HG02870 (cell line): ENCODE measurements around the gene MAP1LC3B2.

ENCODE experiments used
- ATAC-seq: cut with Tn5 transposase; IDR thresholded peaks from one replicate; pipeline ENCODE4 v1.9.1; 2021; ENCODE audit warnings: mild to moderate bottlenecking, moderate library complexity; ENCODE audit not compliant: unreplicated experiment

Gene MAP1LC3B2

GRCh38 chr12:116537101-116537904 lies 21.9 kb upstream of the MAP1LC3B2 start:
- peak; percentile 32 for ATAC-seq

DNA sequence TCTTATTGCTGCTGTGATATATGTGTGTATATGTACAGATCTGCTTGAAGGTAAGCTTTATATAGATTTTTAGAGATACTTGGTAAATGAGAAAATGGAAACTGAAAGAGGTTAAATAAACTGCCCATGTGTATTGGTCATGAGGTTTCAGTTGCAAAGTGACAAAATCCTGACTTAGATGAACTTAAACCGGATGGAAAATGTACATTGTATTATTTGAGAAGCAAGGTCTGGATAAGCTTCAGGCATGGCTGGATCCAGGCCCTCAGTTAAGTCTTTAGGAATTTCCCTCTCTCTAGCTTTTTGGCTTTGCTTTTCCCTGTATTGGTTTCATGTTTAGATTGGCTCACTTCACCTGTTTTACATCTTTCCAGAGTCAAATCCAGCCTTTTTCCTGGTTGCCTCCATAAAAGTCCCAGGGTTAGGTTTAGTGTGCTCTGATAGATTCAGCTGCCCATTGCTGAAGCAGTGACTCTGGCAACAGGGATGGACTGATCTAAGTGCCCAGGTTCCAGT lies 21.0 kb upstream of the MAP1LC3B2 start:
- peak; percentile 60 for ATAC-seq

DNA sequence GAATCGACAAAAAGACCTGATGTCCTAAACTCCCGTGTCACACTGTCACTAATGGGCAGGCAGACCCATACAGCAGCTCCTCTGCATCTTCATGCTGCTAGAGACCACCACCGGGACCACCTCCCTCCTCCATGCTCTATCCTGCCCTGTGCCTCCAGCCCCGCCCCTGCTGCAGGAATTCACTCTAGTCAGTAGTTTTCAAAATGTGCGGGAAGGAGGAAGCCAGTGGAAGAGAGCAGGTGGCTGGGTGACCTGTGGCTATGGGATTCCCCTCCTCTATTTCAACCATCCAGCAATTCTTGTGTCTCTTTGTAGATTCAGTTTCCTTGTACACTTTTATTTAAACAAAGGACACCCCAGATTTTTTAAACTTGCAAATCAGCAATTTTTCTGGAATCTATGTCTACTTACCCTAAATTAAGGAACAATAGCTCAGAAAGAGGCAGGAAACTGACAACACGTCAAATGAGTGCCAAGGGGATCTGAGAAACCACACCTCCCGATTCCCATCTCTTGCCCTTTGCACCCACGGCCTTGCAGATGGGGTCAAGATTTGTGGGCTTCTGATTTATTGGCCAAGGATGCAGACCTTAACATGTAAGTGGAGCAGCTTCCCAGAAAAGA lies 20.4 kb upstream of the MAP1LC3B2 start:
- ATAC-seq, result no peak

GRCh38 chr12:116539361-116539771 lies 19.8 kb upstream of the MAP1LC3B2 start:
- no peak for ATAC-seq

DNA sequence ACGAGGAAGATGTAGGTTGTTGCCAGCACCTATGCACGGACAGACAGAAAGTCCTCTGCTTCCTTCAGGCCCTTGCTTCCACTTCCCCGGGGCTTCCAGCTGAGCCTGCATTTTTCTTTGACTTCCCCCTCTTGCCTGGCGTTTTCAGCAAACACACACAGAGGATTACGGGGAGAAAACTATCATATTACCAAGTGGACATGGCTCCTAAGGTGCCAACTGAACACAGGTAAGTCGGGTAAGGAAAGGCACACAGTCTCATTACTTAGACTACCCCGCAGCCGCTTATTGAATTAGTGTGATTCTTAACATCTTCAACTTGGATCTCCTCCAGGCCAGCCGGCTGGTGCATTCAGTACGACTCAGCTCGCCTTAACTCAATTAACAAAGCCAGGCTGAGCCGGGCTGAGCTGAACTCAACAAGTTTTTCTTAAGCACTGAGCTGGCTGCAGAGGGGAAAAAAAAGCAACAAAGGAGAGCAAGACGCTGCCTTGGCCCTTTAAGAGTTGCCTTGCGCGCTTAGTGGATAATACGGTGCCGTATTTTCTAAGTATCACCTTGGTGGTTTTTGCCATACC lies 19.2 kb upstream of the MAP1LC3B2 start:
- no peak for ATAC-seq

GRCh38 chr12:116540622-116541152 lies 18.5 kb upstream of the MAP1LC3B2 start:
- no peak for ATAC-seq

DNA sequence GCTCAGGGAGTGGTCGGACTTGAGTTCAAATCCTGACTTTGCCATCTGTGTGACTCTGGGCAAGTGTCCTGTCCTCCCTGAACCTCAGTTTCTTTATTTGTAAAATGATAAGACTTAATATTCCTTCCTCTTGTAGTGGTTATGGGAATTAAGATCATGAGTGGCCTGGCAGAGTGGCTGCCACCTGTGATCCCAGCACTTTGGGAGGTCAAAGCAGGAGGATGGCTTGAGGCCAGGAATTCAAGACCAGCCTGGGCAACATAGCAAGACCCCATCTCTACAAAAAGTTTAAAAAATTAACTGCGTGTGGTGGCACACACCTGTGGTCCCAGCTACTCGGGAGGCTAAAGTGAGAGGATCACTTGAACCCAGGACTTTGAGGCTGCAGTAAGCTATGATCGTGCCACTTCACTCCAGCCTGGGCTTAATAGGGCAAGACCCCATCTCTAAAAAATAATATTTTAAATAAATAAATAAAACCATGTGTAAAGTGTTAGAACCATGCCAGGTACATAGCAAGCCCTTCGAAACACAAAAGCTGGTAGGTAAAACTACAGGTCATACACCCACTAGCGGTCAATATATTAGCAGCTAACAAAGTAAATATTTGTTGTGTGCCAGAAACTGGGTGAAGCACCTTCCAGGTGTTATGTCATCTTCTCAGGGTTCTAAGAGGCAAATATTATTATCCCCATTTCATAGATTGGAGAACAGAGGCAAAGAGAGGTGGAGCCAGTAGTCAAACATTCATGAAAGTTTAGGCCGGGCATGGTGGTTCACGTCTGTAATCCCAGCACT lies 17.4 kb upstream of the MAP1LC3B2 start:
- no peak for ATAC-seq

DNA sequence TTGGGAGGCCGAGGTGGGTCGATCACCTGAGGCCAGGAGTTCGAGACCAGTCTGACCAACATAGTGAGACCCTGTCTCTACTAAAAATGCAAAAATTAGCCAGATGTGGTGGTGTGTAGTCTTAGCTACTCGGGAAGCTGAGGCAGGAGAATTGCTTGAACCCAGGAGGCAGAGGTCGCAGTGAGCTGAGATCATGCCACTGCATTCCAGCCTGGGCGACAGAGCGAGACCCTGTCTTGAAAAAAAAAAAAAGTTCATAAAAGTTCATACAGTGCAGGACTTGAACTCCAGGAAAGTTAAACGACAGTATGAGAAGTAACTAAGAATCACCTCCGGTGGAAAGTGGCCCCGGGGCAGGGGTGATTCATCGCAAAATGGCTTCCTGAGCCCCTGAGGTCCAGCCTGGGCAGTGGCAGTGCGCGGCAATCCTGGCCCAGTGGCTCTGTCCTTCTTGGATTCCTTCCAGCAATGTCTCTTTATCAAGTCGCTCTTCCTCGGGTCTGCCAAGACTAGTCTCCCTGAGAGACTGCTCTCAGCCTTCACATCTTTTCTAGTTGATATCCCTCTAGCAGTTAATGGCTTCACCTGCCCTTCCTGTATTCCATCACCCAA lies 16.7 kb upstream of the MAP1LC3B2 start:
- no peak for ATAC-seq

- no peak for ATAC-seq
These were observed 14.5 kb upstream of the MAP1LC3B2 start for GRCh38 chr12:116544656-116545055.

DNA sequence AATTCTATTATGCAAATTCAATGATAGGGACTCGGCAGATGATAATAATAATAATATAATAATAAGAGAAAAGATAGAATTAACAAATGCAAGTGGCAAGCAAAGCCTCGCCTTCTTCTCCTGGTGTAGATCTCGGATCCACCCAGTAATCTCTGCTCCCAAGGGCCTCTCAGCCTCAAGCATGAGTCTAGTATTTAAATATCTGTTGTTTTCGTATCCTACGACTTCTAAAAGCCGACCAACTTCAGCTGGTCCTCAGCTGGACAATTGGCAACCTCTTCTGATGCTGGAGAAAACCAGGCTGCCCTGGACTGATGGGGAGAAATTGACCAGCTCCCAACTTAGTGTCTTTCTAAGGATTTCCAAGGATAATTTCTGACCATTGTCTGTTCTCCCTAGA lies 14.0 kb upstream of the MAP1LC3B2 start:
- ATAC-seq, result no peak

GRCh38 chr12:116545936-116546335 lies 13.2 kb upstream of the MAP1LC3B2 start:
- ATAC-seq, result no peak

GRCh38 chr12:116547955-116548501 lies 11.2 kb upstream of the MAP1LC3B2 start:
- peak; percentile 81 for ATAC-seq

- ATAC-seq, result no peak
These were observed 9.2 kb upstream of the MAP1LC3B2 start for GRCh38 chr12:116549993-116550392.

GRCh38 chr12:116551151-116551550 lies 8.0 kb upstream of the MAP1LC3B2 start:
- ATAC-seq, result no peak

DNA sequence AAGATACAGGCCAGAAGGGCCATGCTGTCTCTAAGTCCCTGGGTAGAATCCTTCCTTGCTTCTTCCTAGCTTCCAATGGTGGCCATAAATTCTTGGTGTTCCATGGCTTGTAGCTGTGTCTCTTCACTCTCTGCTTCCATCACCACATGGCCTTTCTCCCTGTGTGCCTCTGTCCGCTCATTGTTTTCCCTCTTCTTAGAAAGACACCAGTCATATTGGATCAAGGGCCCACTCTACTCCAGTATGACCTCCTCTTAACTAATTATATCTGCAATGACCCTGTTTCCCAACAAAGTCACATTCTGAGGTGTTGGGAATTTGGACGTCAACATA lies 7.6 kb upstream of the MAP1LC3B2 start:
- ATAC-seq, result no peak

- no peak for ATAC-seq
These were observed 7.0 kb upstream of the MAP1LC3B2 start for GRCh38 chr12:116551952-116552772.

GRCh38 chr12:116552773-116553373 lies 6.3 kb upstream of the MAP1LC3B2 start:
- no peak for ATAC-seq

DNA sequence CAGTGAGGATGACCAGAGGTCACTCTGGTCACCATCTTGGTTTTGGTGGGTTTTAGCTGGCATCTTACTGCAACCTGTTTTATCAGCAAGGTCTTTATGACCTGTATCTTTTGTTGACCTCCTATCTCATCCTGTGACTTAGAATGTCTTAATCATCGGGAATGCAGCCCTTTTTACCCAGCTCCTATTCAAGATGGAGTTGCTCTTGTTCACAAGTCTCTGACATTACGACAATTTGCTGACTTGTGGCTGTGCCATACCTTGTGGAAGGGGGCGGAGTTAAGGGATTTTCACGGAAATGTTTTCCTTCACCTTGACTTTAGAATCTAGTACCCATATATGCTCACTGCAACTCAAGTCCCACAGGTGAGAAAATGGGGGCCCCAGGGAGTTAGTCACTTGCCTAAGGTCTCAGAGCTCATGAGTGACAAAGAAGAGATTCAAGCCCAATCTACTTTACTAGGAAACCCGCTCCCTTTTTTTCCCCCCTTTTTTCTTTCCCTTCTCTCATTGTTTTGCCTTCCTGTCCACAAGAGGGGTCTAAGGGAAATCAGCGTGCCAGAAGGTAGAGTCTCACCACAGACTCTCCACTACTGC lies 2.7 kb upstream of the MAP1LC3B2 start:
- no peak for ATAC-seq
